22Rv1 (cell line): ENCODE measurements around the gene MPDZ.

Experiments
- ZFX ChIP-seq: fragments of 450-650 bp; IDR thresholded peaks from 2 replicates; pipeline ENCODE4 v1.6.1; 2017; ENCODE audit warnings: antibody characterized with exemption, borderline replicate concordance
- TF ChIP-seq, protein P1 (sequence below): fragments of 450-650 bp; IDR thresholded peaks from 2 replicates; pipeline ENCODE4 v1.5.1; 2017; ENCODE audit warnings: mild to moderate bottlenecking

DNA sequence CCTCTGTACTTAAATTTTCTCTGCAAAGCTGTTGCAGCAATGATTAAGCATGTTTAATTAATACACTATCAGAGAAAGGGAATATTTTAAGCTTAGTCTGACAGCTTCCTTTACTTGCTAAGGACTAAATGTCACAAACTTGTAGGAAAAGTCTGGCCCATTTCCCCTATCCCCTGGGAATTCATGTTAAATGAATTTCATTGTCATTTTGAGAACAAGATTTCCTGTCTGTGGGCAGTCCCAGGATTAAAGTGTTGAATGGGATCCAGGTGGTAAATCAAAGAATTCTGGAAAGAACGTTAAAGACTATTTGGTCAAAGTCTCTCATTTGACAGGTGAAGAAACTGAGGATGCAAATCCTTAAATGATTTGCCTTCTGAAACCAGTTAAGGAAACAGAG lies 214.8 kb downstream of the MPDZ start:
- TF ChIP-seq, protein P1, sequence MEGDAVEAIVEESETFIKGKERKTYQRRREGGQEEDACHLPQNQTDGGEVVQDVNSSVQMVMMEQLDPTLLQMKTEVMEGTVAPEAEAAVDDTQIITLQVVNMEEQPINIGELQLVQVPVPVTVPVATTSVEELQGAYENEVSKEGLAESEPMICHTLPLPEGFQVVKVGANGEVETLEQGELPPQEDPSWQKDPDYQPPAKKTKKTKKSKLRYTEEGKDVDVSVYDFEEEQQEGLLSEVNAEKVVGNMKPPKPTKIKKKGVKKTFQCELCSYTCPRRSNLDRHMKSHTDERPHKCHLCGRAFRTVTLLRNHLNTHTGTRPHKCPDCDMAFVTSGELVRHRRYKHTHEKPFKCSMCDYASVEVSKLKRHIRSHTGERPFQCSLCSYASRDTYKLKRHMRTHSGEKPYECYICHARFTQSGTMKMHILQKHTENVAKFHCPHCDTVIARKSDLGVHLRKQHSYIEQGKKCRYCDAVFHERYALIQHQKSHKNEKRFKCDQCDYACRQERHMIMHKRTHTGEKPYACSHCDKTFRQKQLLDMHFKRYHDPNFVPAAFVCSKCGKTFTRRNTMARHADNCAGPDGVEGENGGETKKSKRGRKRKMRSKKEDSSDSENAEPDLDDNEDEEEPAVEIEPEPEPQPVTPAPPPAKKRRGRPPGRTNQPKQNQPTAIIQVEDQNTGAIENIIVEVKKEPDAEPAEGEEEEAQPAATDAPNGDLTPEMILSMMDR, result no peak
- no peak for TF ChIP-seq ZFX
